GM18870 (cell line): Measurements from ENCODE around the gene EPYC.

Experiments used
- ATAC-seq: cut with Tn5 transposase; IDR thresholded peaks from one replicate; pipeline ENCODE4 v1.9.1; 2021; ENCODE audit warnings: moderate library complexity; ENCODE audit not compliant: unreplicated experiment

EPYC gene

GRCh38 chr12:91004872-91005271 lies at the start of gene EPYC:
EPYC (minus strand) TSS chr12:91004972; CDS start chr12:91002565, 2,407 bp downstream.
- ATAC-seq = no peak

GRCh38 chr12:91053951-91054715 lies 49.4 kb upstream of the EPYC start:
- no peak for ATAC-seq

GRCh38 chr12:91052026-91052425 lies 47.3 kb upstream of the EPYC start:
- ATAC-seq = no peak

- no peak for ATAC-seq
Measured at GRCh38 chr12:91044586-91044985, 39.8 kb upstream of the EPYC start.

GRCh38 chr12:91043408-91043807 lies 38.6 kb upstream of the EPYC start:
- no peak for ATAC-seq

GRCh38 chr12:91040096-91040755 lies 35.5 kb upstream of the EPYC start:
- no peak for ATAC-seq

- no peak for ATAC-seq
Measured at GRCh38 chr12:91037276-91037675, 32.5 kb upstream of the EPYC start.

GRCh38 chr12:91033251-91033650 lies 28.5 kb upstream of the EPYC start:
- ATAC-seq = no peak

GRCh38 chr12:91023326-91024004 lies 18.7 kb upstream of the EPYC start:
- ATAC-seq = peak; percentile 80

GRCh38 chr12:91021076-91021475 lies 16.3 kb upstream of the EPYC start:
- ATAC-seq = no peak

GRCh38 chr12:91019455-91019854 lies 14.7 kb upstream of the EPYC start:
- no peak for ATAC-seq

- ATAC-seq = no peak
Measured at GRCh38 chr12:91017511-91018263, 12.9 kb upstream of the EPYC start.

GRCh38 chr12:91017043-91017442 lies 12.3 kb upstream of the EPYC start:
- ATAC-seq = no peak

- ATAC-seq = peak; percentile 94
Measured at GRCh38 chr12:91009319-91009950, 4.7 kb upstream of the EPYC start.

GRCh38 chr12:91007531-91008290 lies 2.9 kb upstream of the EPYC start:
- peak; percentile 71 for ATAC-seq

GRCh38 chr12:91003737-91004136 lies 1.0 kb downstream of the EPYC start:
- ATAC-seq = no peak

GRCh38 chr12:91001306-91001705 lies 3.5 kb downstream of the EPYC start:
- no peak for ATAC-seq

- ATAC-seq = no peak
Measured at GRCh38 chr12:90999966-91000365, 4.8 kb downstream of the EPYC start.

GRCh38 chr12:90999527-90999926 lies 5.2 kb downstream of the EPYC start:
- no peak for ATAC-seq

GRCh38 chr12:90995010-90995409 lies 9.8 kb downstream of the EPYC start:
- ATAC-seq = no peak
